PC-3 (cell line): ENCODE data around the gene ANG. TPM values are rescaled to one million over a fixed set of nuclear protein-coding genes. Genes with fewer than 3 reads are reported as not detected.
"Not testable (repeated sequence)": the region's sequence is repeated elsewhere in the genome, so short reads cannot be mapped to it uniquely, and the experiment has no call there.

Source experiments
- ATAC-seq: fragments of 200-7000 bp; cut with Tn5 transposase; 2 replicates; pipeline ENCODE4 v1.9.1; 2020; ENCODE audit warnings: mild to moderate bottlenecking, moderate library complexity
- BruUV-seq: library from RNA; stranded (reverse); fragments of 400-500 nt; replicated peaks from 2 replicates; lab custom pipeline; 2021; lab: Mats Ljungman, UMichigan
- CTCF ChIA-PET: fragments of 300-600 bp; sonication (Branson Sonifier 250); formaldehyde crosslinking; loops from one replicate; lab custom pipeline; 2022; ENCODE audit warnings: antibody characterized with exemption; lab: Charles Lee
- POLR2A ChIA-PET: fragments of 300-600 bp; sonication (Branson Sonifier 250); formaldehyde crosslinking; loops from one replicate; lab custom pipeline; 2022; ENCODE audit warnings: antibody characterized with exemption; ENCODE audit not compliant: unreplicated experiment; lab: Charles Lee
- DNase-seq: peaks from one replicate; pipeline ENCODE4 v3.0.0-alpha.2; 2015
- H2AFZ ChIP-seq: fragments of 300-600 bp; sonication (generic); 2 replicates; pipeline ENCODE4 v1.6.0; 2016; ENCODE audit warnings: antibody characterized with exemption, low read length
- H3F3A ChIP-seq: fragments of 300-600 bp; sonication (generic); one replicate; pipeline ENCODE4 v1.6.0; 2017; ENCODE audit warnings: antibody characterized with exemption, low read length, control low read depth, mild to moderate bottlenecking; ENCODE audit not compliant: unreplicated experiment
- H3K27ac ChIP-seq: fragments of 300-600 bp; sonication (generic); 2 replicates; pipeline ENCODE4 v1.5.1; 2016; ENCODE audit warnings: mild to moderate bottlenecking, low read length
- H3K27me3 ChIP-seq: fragments of 300-600 bp; sonication (generic); 2 replicates; pipeline ENCODE4 v1.6.1; 2016; ENCODE audit warnings: low read length, mixed read lengths
- H3K36me3 ChIP-seq: fragments of 300-600 bp; sonication (generic); 2 replicates; pipeline ENCODE4 v1.6.1; 2016; ENCODE audit warnings: low read depth, mixed run types, low read length, mixed read lengths
- H3K4me1 ChIP-seq: fragments of 300-600 bp; sonication (generic); 2 replicates; pipeline ENCODE4 v1.5.1; 2016; ENCODE audit warnings: low read length; ENCODE audit not compliant: insufficient read depth
- H3K4me2 ChIP-seq: fragments of 300-600 bp; sonication (generic); 2 replicates; pipeline ENCODE4 v1.6.0; 2016; ENCODE audit warnings: low read length
- H3K4me3 ChIP-seq: fragments of 300-600 bp; sonication (generic); 2 replicates; pipeline ENCODE4 v1.5.1; 2016; ENCODE audit warnings: mild to moderate bottlenecking, low read length, mixed read lengths
- H3K79me2 ChIP-seq: fragments of 300-600 bp; sonication (generic); 2 replicates; pipeline ENCODE4 v1.6.1; 2017; ENCODE audit warnings: low read length, mixed read lengths
- H3K9ac ChIP-seq: fragments of 300-600 bp; sonication (generic); 2 replicates; pipeline ENCODE4 v1.6.0; 2016; ENCODE audit warnings: mild to moderate bottlenecking, low read length
- H3K9me2 ChIP-seq: fragments of 300-600 bp; sonication (generic); replicated peaks from 2 replicates; pipeline ENCODE4 v1.6.1; 2016; ENCODE audit warnings: mixed run types, low read length, mixed read lengths
- H3K9me3 ChIP-seq: fragments of 300-600 bp; sonication (generic); 2 replicates; pipeline ENCODE4 v1.6.1; 2016; ENCODE audit warnings: low read length, mixed read lengths
- H4K20me1 ChIP-seq: fragments of 300-600 bp; sonication (generic); 2 replicates; pipeline ENCODE4 v1.6.1; 2016; ENCODE audit warnings: low read length, mixed read lengths
- CTCF ChIP-seq: fragments of 300-600 bp; sonication (generic); conservative IDR thresholded peaks from 2 replicates; pipeline ENCODE4 v1.5.1; 2017; ENCODE audit warnings: antibody characterized with exemption, low read depth, mild to moderate bottlenecking, low read length
- EZH2 ChIP-seq: fragments of 300-600 bp; sonication (generic); IDR thresholded peaks from one replicate; pipeline ENCODE4 v1.6.1; 2017; ENCODE audit warnings: antibody characterized with exemption, mild to moderate bottlenecking, low read length; ENCODE audit not compliant: unreplicated experiment
- EZH2phosphoT487 ChIP-seq: fragments of 300-600 bp; sonication (generic); IDR thresholded peaks from 2 replicates; pipeline ENCODE4 v1.6.1; 2018; ENCODE audit warnings: mild to moderate bottlenecking, antibody characterized with exemption, low read length, borderline replicate concordance
- intact Hi-C: fragments of 100-400 bp; cut with micrococcal nuclease; formaldehyde crosslinking; loops from 2 replicates; pipeline ENCODE4 v1.9.0; 2023
- total RNA-seq: library from RNA; depleted of rRNA; stranded (reverse); fragments of >200 nt; gene quantifications from 2 replicates; pipeline ENCODE4 v1.2.3, GENCODE V29; 2014

Gene ANG
- total RNA-seq, 1 experiment from 2014 or later = 4.8 TPM

GRCh38 chr14:20723488-20723887 is 34.9 kb downstream of the ANG start:
- Histone ChIP-seq H2AFZ (0 out of 2 replicates have a peak overlapping the region, but pooled peaks have one; percentile 32), H3K9ac (no peak overlapping the region), H3K36me3 (no peaks in the 10 kb centered on the region), H3K9me2 (no peaks in the 10 kb centered on the region), H3K4me1 (peaks cover 7% of the 10 kb centered on the region; the same call in 1 of the 2 replicates), H3K9me3 (no peaks in the 10 kb centered on the region), H3K4me2 (0 out of 2 replicates have a peak overlapping the region, but pooled peaks have one; percentile 39), H4K20me1 (no peaks in the 10 kb centered on the region), H3K4me3 (no peak overlapping the region), H3K79me2 (no peaks in the 10 kb centered on the region), H3K27ac (no peak overlapping the region), H3K27me3 (peaks cover 30% of the 10 kb centered on the region; the same call in 1 of the 2 replicates), H3F3A (no peaks in the 10 kb centered on the region)
- ChIA-PET POLR2A (no interaction called here), CTCF (no interaction called here)
- DNase-seq = no peak
- intact Hi-C loops = no loop called here
- TF ChIP-seq CTCF (no peak), EZH2 (no peak)
- ATAC-seq = no peak
- BruUV-seq = no TSS peak

- ATAC-seq, CTCF ChIA-PET, H3K4me2 ChIP-seq, H3K9ac ChIP-seq, H3K9me3 ChIP-seq, H3K36me3 ChIP-seq, intact Hi-C loops, BruUV-seq, H4K20me1 ChIP-seq, H3F3A ChIP-seq, H3K27ac ChIP-seq, POLR2A ChIA-PET, H3K79me2 ChIP-seq, DNase-seq, H3K9me2 ChIP-seq, H3K4me1 ChIP-seq, H3K4me3 ChIP-seq, H2AFZ ChIP-seq: not testable (repeated sequence)
- H3K27me3 ChIP-seq = peaks cover 48% of the 10 kb centered on the region
Measured at GRCh38 chr14:20726121-20726520, 37.6 kb downstream of the ANG start.

- BruUV-seq = no TSS peak
- ChIA-PET CTCF (no interaction called here), POLR2A (no interaction called here)
- H4K20me1 ChIP-seq = no peaks in the 10 kb centered on the region
- H3K27me3 ChIP-seq = peaks cover 52% of the 10 kb centered on the region
- no peak overlapping the region for H3K4me3 ChIP-seq
- H3K79me2 ChIP-seq = no peaks in the 10 kb centered on the region
- DNase-seq (no peak), ATAC-seq (no peak)
- H3K4me2 ChIP-seq = no peak overlapping the region
- H3K9ac ChIP-seq = no peak overlapping the region
- TF ChIP-seq EZH2 (no peak), CTCF (no peak), EZH2phosphoT487 (no peak)
- H3K9me3 ChIP-seq = no peaks in the 10 kb centered on the region
- no peaks in the 10 kb centered on the region for H3K36me3 ChIP-seq
- no peaks in the 10 kb centered on the region for H3F3A ChIP-seq
- intact Hi-C loops = no loop called here
- H3K27ac ChIP-seq = no peak overlapping the region
- no peaks in the 10 kb centered on the region for H3K9me2 ChIP-seq
- no peaks in the 10 kb centered on the region; the same call in 1 of the 2 replicates for H3K4me1 ChIP-seq
- H2AFZ ChIP-seq = no peak overlapping the region
Measured at GRCh38 chr14:20726531-20726930, 38.0 kb downstream of the ANG start.
